Hematopoietic multipotent progenitor cell treated with erythropoietin and hydrocortisone succinate and interleukin-3 and kit ligand, for 6 days (in vitro differentiated cells): Measurements from ENCODE around the gene TRIM15.
A peak's percentile ranks its signal among the peaks of the same experiment; 100 is the strongest.
"Not testable (repeated sequence)": the region's sequence is repeated elsewhere in the genome, so short reads cannot be mapped to it uniquely, and the experiment has no call there.

ENCODE experiments used
- DNase-seq: peaks from one replicate; pipeline ENCODE4 v3.0.0-alpha.2; 2015

The TRIM15 gene

DNA sequence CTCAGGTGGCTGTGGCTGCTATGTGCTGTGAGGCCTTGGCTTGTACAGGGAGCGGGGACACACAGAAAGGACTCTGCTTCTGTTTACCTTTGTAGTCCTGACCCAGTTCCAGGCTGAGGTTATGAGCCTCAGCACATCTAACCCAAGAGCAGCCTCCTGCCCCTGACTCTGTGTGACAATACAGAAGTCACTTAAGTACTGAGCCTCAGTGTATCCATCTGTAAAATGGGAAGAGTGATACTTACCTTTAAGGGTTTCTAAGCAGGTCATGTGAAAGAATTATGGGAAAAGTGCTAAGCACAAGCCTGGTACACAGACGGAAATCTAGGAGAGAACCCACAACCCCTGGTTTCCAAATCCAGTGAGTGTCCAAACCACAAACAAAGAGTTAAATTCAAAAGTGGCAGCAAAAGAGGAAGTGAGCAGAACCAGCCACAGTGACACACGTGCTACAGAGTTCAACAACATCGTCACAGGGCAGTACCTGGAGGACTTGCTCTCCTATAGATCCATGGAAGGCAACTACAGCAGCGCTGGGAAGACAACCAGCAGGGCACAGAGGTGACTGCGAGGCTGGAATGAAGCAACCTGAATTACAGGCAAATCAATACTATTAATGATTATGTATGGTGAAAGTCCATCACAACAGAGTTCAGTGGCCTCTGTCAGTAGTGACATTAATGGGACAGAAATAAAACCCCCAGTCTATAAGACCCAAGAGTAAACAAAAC, 37.4 kb downstream of the TRIM15 start:
- DNase-seq: peak; percentile 67

DNA sequence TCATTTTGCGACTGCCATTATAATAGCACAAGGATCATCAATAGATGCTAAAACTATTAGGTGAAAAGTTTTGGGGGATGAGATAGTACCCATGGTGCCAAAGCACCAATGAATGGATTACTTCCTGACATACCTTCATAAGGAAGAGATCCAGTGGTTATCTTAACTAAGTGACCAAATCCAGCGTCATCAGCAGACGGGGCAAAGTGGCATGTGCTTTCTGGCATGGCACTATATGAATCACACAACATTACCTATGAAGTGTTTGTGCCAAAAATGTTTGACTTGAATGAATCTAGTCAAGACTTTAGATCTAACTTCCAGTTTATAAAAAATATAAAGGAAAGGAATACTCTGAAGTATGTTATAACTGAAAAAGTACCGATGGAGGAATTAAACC, 39.0 kb downstream of the TRIM15 start:
- no peak for DNase-seq

DNA sequence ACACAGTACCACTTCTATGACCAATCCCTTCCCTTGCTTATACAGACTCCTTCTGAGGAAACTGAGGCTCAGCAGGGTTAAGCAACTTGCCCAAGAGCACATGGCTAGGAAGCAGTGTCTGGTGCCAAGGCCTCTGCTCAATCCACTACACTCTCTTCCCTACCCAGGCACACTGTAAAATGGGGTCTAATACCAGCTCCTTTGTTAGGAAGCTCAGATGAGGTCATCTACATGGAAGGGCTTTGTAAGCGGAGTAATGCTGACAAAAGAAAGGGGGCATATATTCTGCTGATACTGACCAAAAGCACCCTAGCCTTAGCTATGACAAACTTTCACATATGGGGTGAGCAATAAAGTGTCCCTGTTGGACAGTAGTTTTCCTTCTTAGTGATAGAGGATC, 40.8 kb downstream of the TRIM15 start:
- DNase-seq: no peak

DNA sequence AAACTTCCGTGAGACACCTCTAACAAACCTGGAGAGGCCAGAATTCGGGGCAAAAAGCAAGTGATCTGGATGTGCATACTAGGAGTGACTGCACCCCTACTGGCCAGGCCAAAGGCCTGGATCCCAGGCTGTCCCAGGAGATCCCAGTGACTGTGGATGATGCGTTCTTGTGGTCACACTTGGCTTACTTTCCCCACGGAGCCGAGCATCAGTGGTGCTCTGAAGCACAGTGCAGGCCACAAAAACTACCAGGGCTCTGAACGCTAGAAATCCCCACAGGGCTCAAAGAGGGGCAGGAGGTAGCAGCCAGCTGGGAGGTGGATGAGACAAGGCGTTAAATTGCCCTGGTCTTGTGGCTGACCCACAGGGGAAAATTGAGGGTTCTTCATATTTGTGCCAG, 42.8 kb downstream of the TRIM15 start:
- no peak for DNase-seq

DNA sequence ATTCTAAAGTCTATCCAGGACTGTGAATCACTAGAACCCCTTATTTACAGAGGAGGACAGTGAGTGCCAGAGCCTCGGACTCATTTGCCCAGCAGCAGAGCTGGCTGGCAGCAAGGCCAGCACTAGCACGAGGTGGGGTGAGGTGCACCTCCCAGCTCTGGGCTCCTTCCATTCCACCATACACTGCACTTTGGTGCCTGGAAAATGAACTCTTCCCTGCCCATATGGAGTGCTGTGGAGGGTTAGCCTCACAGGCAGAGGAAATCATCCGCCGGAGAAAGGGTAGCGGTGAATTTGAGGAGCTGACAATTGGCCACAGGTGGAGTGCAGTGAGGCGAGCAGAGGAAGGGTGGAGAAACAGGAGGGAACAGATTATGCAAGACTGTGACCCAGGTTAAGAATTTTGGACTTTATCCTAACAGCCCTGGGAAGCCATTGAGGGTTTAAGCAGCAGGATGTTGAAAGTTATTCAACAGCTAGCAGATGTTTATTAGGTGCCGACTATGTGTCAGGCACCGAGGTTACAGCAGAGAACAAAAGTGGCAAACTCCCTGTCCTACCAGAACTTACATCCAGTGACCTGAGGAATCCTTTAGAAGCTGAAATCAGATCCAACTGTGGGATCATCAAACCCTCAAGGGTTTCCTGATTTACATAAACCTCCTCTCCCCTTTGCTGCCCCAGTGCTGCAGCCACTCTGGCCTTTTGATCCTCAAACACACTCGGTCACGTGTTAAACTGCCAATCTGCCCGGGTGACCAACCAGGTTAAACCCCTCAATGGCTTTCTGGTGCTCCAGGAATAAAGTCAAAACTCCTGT, 43.7 kb downstream of the TRIM15 start:
- DNase-seq: no peak

DNA sequence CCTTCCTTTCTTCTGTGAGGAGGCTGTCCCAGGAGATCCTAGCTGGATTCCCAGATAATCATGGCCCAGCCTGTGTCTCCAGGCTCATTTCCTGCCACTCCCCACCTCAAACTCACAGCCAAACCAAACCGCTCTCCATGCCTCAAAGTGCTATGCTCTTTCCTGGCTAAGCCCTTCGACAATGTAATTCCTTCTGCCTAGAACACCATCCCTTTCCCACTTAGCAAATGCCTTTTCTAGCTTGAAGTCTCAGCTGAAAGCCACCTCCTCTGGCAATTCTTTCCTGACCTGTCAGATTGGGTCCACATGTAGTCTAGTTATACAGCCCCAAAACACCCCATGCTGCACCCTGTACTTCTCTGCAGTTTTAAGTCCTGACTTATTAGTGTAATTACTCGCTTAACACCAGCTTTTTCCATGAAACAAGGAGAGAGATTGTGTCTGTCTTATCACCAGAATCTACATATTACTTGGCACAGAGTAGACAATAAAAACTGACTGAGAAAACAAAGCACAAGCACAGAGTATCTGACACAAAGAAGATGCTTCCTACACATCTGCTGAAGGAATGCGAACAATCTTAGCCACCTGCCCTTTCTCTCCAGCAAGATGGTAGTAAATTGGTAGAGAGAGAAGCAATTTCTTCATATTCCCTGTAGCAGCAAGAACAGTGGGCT, 44.4 kb downstream of the TRIM15 start:
- no peak for DNase-seq

DNA sequence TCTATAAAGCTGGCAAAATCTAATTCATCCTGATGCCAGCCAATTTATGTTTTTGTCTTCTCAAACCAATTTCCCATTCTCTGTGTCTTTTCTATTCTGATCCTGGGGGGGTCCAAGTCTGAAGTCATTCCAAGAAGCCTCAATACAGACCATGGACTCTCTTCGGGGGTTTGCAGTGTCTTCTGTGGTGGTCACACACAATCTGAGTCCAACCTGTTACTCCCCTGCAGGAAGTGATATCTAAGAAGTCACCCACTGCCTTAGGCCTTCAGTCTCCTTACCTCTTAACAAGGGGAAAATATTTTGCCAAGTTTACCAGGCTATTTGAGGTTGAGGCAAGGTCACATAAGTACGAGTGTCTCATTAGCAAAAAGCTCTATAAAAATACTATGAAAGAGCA, 48.0 kb downstream of the TRIM15 start:
- no peak for DNase-seq

DNA sequence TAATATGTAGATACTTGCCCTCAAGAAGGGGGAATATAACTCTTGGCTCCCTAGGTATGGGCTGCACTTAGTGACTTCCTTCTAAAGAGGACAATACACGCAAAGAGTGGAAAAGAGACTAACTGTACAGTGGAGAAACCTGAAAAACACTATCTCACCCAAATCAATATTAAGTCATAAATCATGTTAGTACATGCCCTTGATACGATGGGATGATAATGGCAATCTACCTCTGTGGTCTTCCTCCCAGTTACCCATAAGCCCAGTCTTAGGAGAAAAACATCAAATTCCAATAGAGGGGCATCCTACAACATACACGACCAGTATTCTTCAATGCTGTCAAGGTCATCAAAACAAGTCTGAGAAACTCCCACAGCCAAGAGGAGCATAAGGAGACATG, 48.6 kb downstream of the TRIM15 start:
- DNase-seq: no peak

DNA sequence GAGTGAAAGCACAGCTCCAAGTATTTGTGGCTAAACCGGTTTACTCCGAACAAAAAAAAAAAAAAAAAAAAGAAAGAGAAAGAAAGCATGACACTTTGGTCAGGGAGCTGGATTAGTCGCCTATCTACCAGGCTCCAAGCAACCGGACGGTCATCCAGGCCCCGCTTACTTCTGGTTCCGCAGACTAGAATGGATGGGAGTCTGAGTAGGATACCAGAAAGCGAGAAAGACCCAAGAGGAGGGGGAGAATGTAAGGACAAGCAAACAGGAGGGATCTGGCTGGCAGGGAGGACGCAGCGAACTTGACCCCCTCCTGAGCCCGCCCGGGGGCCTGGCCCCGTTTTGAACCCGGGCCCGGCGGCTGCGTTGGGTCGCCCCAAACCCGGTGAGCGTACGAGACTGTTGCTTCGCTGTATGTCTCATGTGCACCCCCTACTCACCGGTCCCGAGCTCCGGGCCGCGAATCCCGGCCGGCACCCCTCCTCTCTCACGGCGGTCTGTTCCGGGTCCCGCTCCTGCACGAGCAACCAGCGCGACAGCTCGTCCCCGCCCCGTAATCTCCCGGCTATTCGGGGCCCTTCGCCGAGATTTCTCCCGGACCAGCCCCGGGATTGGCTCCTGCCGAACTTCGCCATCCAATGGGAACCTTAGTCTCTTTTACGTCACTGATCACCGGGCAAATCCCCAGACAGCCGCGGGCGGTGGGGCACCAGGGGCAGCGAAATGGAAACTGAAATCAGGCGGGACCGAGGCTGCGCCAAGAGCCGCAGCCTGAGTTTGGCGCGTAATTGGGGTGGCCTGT, 49.7 kb downstream of the TRIM15 start, which contains the start of gene TRIM26:
TSS of gene TRIM26 (minus strand) at position 542 of the 802 bp plus-strand sequence. CDS start 14,303 bp downstream, outside the sequence.
- DNase-seq: peak; percentile 98

DNA sequence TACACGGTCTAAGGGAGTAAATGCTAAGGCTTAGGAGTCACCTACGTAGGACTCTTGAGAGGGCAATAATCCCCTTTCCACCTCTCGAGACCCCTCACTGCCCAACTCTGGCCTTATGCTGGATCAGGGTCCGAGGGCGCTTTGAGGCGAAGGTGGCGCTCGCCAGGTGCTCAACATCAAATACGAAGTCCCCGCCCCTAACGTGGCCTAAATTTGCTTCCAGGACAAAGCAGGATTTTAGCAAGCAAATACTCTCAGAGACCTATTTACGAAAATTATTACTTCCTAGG, 50.3 kb downstream of the TRIM15 start:
- DNase-seq: no peak

DNA sequence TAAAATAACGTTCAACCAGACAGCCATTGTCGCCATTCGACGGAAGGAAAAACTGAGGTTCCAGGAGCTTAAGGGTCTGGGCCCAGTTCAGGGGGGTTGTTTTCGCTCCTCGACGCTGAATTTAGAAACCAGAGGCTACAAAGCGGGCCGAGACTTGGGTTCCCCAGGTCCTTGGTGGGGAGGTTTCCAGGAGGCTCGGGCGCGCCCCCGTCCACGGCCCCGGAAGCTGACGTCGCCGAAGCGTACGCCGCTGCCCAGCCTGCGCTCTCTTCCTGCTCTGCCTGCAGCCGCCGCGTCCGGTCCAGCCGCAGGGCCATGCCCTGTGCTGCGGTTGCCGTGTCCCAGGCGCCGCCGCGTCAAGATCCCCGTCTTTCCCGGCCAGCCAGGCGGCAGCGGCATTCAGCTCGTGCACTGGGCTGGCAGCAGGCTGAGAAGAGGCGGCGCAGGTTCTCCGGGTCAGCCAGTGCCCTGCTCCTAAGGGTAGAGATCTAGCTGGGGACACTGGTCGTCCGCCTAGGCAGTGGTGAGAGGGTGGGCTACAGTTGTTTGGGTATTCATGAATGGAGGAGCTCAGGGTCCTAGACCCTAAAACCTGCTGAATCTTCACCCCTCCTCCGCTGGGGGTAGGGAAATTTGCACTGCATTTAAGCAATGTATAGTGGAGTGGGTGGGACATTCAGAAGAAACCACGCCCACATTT, 50.8 kb downstream of the TRIM15 start:
- DNase-seq: peak; percentile 85

DNA sequence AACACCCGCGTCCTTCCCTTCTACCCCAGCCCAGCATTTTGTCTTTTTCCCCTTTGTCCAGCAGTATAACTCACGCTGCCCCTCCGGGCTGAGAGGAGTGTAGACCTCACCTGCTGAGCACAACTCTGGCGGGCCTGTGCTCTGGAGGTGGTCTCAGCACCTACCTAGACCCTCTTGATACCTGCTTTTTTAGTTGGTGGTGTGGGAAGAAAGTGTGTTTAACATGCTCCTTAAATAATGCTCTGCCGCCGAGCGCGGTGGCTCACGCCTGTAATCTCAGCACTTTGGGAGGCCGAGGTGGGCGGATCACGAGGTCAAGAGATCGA, 51.3 kb downstream of the TRIM15 start:
- no peak for DNase-seq

DNA sequence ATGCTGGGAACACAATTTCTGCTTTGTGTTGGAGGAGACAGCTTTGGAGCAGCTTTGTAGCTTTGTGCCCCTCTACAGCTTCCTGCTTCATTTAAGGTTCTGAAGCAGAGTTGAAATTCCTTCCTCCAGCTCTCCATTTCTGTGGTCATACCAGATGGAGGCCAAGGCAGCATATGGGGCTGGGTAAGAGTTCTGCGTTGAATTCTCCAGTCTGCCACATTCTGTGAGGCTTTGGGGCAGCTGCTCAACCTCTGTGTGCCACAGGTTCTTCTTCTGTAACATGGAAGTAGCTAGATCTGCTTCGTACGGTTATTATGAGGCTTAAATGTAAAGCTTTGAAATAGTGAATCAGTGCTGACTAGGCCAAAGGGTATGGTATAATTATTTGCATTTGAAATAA, 52.8 kb downstream of the TRIM15 start:
- no peak for DNase-seq

DNA sequence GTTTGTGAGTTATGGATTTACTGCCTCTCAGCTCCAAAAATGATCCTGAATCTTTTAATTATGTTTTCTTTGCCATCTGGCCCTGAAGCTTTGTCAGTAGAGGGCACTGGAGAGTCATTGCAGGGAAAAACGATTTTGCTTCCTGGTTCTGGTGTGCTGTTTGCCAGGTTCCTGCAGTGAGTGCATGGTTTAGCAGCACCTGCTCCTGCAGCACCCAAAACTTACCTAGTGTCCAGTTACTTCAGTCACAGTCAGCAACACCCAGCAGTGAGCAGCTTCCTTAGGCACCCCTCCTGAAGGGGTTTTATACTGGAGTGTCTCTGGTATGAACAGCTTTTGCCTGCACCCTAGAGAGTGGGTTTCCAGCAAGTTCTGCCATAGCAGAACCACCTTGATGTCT, 55.9 kb downstream of the TRIM15 start:
- peak; percentile 89 for DNase-seq

DNA sequence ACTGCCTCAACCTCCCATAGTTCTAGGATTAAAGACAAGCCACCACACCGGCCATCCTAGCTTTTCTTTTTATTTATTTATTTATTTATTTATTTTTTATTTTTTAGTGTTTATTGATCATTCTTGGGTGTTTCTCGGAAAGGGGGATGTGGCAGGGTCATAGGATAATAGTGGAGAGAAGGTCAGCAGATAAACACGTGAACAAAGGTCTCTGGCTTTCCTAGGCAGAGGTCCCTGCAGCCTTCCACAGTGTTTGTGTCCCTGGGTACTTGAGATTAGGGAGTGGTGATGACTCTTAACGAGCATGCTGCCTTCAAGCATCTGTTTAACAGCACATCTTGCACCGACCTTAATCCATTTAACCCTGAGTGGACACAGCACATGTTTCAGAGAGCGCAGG, 58.0 kb downstream of the TRIM15 start:
- DNase-seq: not testable (repeated sequence)

DNA sequence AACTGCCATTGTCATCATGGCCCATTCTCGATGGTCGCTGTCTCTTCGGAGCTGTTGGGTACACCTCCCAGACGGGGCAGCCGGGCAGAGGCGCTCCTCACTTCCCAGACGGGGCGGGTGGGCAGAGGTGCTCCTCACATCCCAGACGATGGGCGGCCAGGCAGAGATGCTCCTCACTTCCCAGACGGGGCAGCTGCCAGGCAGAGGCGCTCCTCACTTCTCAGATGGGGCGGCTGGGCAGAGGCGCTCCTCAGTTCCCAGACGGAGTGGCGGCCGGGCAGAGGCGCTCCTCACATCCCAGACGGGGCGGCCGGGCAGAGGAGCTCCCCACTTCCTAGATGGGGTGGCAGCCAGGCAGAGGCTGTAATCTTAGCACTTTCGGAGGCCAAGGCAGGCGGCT, 58.6 kb downstream of the TRIM15 start:
- not testable (repeated sequence) for DNase-seq
